CD4-positive, alpha-beta memory T cell (primary cell): ENCODE measurements around the gene FHL1. TPM values are rescaled to one million over a fixed set of nuclear protein-coding genes. Genes with fewer than 3 reads are reported as not detected.

ENCODE experiments used
- CTCF ChIA-PET: fragments of 350-600 bp; sonication (Branson Sonifier 250); formaldehyde crosslinking; loops from one replicate; lab custom pipeline; 2021; ENCODE audit warnings: inconsistent platforms; ENCODE audit not compliant: partially characterized antibody; lab: Charles Lee
- POLR2A ChIA-PET: fragments of 350-600 bp; sonication (Branson Sonifier 250); formaldehyde crosslinking; loops from one replicate; lab custom pipeline; 2021; ENCODE audit not compliant: partially characterized antibody; lab: Charles Lee
- DNase-seq, 5 donors: peaks; one replicate each; pipeline versions ENCODE4 v3.0.0 to v3.0.0-alpha.2; 2020 to 2022; ENCODE audit warnings: mixed read lengths in 1 of 5
- H3K27ac ChIP-seq: one replicate; pipeline ENCODE4 v1.7.0; 2013; ENCODE audit warnings: low read depth, low read length
- H3K27me3 ChIP-seq: 2 replicates; pipeline ENCODE4 v1.7.0; 2013; ENCODE audit warnings: mild to moderate bottlenecking, low read length, moderate library complexity; ENCODE audit not compliant: insufficient read depth
- H3K36me3 ChIP-seq: 2 replicates; pipeline ENCODE4 v1.7.0; 2013; ENCODE audit warnings: mild to moderate bottlenecking, low read length, moderate library complexity; ENCODE audit not compliant: insufficient read depth
- H3K4me1 ChIP-seq: 2 replicates; pipeline ENCODE4 v1.7.0; 2013; ENCODE audit warnings: mild to moderate bottlenecking, low read length, moderate library complexity; ENCODE audit not compliant: insufficient read depth
- H3K4me3 ChIP-seq, 2 donors: one replicate each; pipeline ENCODE4 v1.7.0; 2013; ENCODE audit warnings: low read length in 2 of 2, mild to moderate bottlenecking in 1 of 2
- H3K9me3 ChIP-seq, 2 donors: one replicate each; pipeline ENCODE4 v1.7.0; 2013; ENCODE audit warnings: low read length in 2 of 2, control low read depth in 1 of 2; ENCODE audit not compliant: control insufficient read depth in 1 of 2
- H3K27ac Mint-ChIP-seq, 7 donors: one replicate each; pipeline ENCODE4 v1.8.0; 2020 to 2021; ENCODE audit warnings: mixed read lengths in 7 of 7, mild to moderate bottlenecking in 6 of 7, inconsistent platforms in 3 of 7, moderate library complexity in 3 of 7
- H3K27me3 Mint-ChIP-seq, 2 donors: one replicate each; pipeline ENCODE4 v1.8.0; 2020 to 2021; ENCODE audit warnings: mixed read lengths in 2 of 2
- H3K36me3 Mint-ChIP-seq, 2 donors: one replicate each; pipeline ENCODE4 v1.8.0; 2020 to 2021; ENCODE audit warnings: mixed read lengths in 2 of 2, inconsistent platforms in 1 of 2, mild to moderate bottlenecking in 1 of 2
- H3K4me1 Mint-ChIP-seq, 4 donors: one replicate each; pipeline ENCODE4 v1.8.0; 2020 to 2021; ENCODE audit warnings: mixed read lengths in 4 of 4, mild to moderate bottlenecking in 1 of 4
- H3K4me3 Mint-ChIP-seq, 8 donors: one replicate each; pipeline ENCODE4 v1.8.0; 2020 to 2021; ENCODE audit warnings: mixed read lengths in 8 of 8, mild to moderate bottlenecking in 7 of 8, moderate library complexity in 6 of 8, inconsistent platforms in 3 of 8
- H3K9me3 Mint-ChIP-seq, 8 donors: one replicate each; pipeline ENCODE4 v1.8.0; 2020 to 2021; ENCODE audit warnings: mixed read lengths in 8 of 8, mild to moderate bottlenecking in 5 of 8, inconsistent platforms in 3 of 8, moderate library complexity in 1 of 8
- intact Hi-C: fragments of 100-400 bp; cut with micrococcal nuclease; formaldehyde crosslinking; loops from one replicate; pipeline ENCODE4 v1.15.1; 2023
- polyA plus RNA-seq, 2 donors: library from polyadenylated mRNA; unstranded; fragments of 300-500 nt; fragmentation: Illumina TruSeq; gene quantifications; one replicate each; pipeline ENCODE4 v1.2.3, GENCODE V29; 2021
- total RNA-seq, 2 experiments: library from RNA; stranded (reverse); gene quantifications; one replicate each; pipeline ENCODE4 v1.2.3, GENCODE V29; 2021

Gene FHL1
- total and polyA plus RNA-seq, 4 experiments from 2014 or later: 32.3 to 58.3 (median 44.1) TPM

- Mint-ChIP-seq H3K27ac (no peak overlapping the region), H3K36me3 (no peaks in the 10 kb centered on the region)
- intact Hi-C loops: loop anchor here (10.0 kb wide), 1 partner anchor 316 kb away; no protein-coding TSS in a partner anchor
Observed at GRCh38 chrX:136258951-136259350, 111.6 kb downstream of the FHL1 start.

GRCh38 chrX:136259543-136259942 lies 112.2 kb downstream of the FHL1 start:
- H3K36me3 ChIP-seq: no peaks in the 10 kb centered on the region
- H3K9me3 ChIP-seq: no peaks in the 10 kb centered on the region
- Mint-ChIP-seq H3K9me3 (peaks cover 0 to 2% (median 0%) of the 10 kb centered on the region in 8 donors), H3K4me1 (peaks cover 6 to 17% (median 10%) of the 10 kb centered on the region in 4 donors), H3K36me3 (no peaks in the 10 kb centered on the region), H3K27ac (peak overlapping the region in 6 of 7 donors; percentile 7 to 76 (median 41)), H3K4me3 (peak overlapping the region in 2 of 8 donors; percentile 33 to 67), H3K27me3 (no peaks in the 10 kb centered on the region)
- no peak overlapping the region for H3K27ac ChIP-seq
- DNase-seq: peak in 1 of 5 donors; percentile 38
- H3K27me3 ChIP-seq: no peaks in the 10 kb centered on the region
- POLR2A ChIA-PET: no interaction called here
- CTCF ChIA-PET: no interaction called here
- H3K4me1 ChIP-seq: peaks cover 12% of the 10 kb centered on the region
- intact Hi-C loops: loop anchor here (10.0 kb wide), 1 partner anchor 315 kb away; no protein-coding TSS in a partner anchor
- no peak overlapping the region for H3K4me3 ChIP-seq

More at GRCh38 chrX:136258951-136259350, 111.6 kb downstream of the FHL1 start:
- DNase-seq: no peak
- POLR2A ChIA-PET: no interaction called here
- CTCF ChIA-PET: no interaction called here
- Mint-ChIP-seq H3K4me3 (no peak overlapping the region), H3K27me3 (no peaks in the 10 kb centered on the region), H3K4me1 (peaks cover 6 to 17% (median 10%) of the 10 kb centered on the region in 4 donors), H3K9me3 (peaks cover 0 to 2% (median 0%) of the 10 kb centered on the region in 8 donors)
- Histone ChIP-seq H3K27me3 (no peaks in the 10 kb centered on the region), H3K4me1 (peaks cover 12% of the 10 kb centered on the region), H3K27ac (no peak overlapping the region), H3K4me3 (no peak overlapping the region), H3K36me3 (no peaks in the 10 kb centered on the region), H3K9me3 (no peaks in the 10 kb centered on the region)

- H3K27ac Mint-ChIP-seq: no peak overlapping the region
- Histone ChIP-seq H3K27ac (no peak overlapping the region), H3K9me3 (no peaks in the 10 kb centered on the region), H3K4me1 (peaks cover 12% of the 10 kb centered on the region), H3K4me3 (no peak overlapping the region), H3K27me3 (no peaks in the 10 kb centered on the region), H3K36me3 (no peaks in the 10 kb centered on the region)
- ChIA-PET POLR2A (no interaction called here), CTCF (no interaction called here)
- intact Hi-C loops: no loop called here
- H3K36me3 Mint-ChIP-seq: no peaks in the 10 kb centered on the region
- no peak for DNase-seq
- H3K9me3 Mint-ChIP-seq: peaks cover 0 to 2% (median 0%) of the 10 kb centered on the region in 8 donors
- H3K4me1 Mint-ChIP-seq: peaks cover 6 to 17% (median 10%) of the 10 kb centered on the region in 4 donors
- no peak overlapping the region for H3K4me3 Mint-ChIP-seq
- H3K27me3 Mint-ChIP-seq: no peaks in the 10 kb centered on the region
Observed at GRCh38 chrX:136260776-136261175, 113.4 kb downstream of the FHL1 start.

Other genes with a start within 250 kb of the FHL1 start
- gene MMGT1, start 173.5 kb upstream of the FHL1 start, total RNA-seq: 10 to 100 TPM; 28.5 to 29.0 TPM
- gene MMGT1, start 173.5 kb upstream of the FHL1 start, polyA plus RNA-seq: 10 to 100 TPM in 1 of 2 donors, 1 to 10 TPM in 1; 9.1 to 13.7 TPM
- 10 to 100 TPM; 20.5 to 24.3 TPM for gene SLC9A6, start 162.1 kb upstream of the FHL1 start, total RNA-seq
- 10 to 100 TPM; 20.7 to 30.1 TPM for gene SLC9A6, start 162.1 kb upstream of the FHL1 start, polyA plus RNA-seq
- gene MAP7D3, start 103.9 kb downstream of the FHL1 start, total RNA-seq: 10 to 100 TPM in 1 of 2 experiments, 1 to 10 TPM in 1; 8.5 to 10.1 TPM
- 1 to 10 TPM; 2.4 to 7.9 TPM for gene MAP7D3, start 103.9 kb downstream of the FHL1 start, polyA plus RNA-seq
- not detected for gene ADGRG4, start 153.4 kb downstream of the FHL1 start, total RNA-seq
- gene ADGRG4, start 153.4 kb downstream of the FHL1 start, polyA plus RNA-seq: not detected